Thyroid gland (tissue), 4 donors: ENCODE results near the gene FBLN7.

ENCODE experiments used
- CTCF ChIP-seq, 6 experiments: fragments of 200-600 bp in 3 of 6; fragments of 450-650 bp in 3 of 6; sonication (generic) in 3 of 6; IDR thresholded peaks; one replicate each; pipeline ENCODE4 v1.5.1; 2016 to 2019; ENCODE audit warnings: antibody characterized with exemption in 6 of 6, mild to moderate bottlenecking in 2 of 6, inconsistent platforms in 1 of 6, moderate library complexity in 1 of 6
- POLR2A ChIP-seq, 2 donors: fragments of 450-650 bp; IDR thresholded peaks; one replicate each; pipeline ENCODE4 v1.6.1; 2017; ENCODE audit warnings: antibody characterized with exemption in 2 of 2, mild to moderate bottlenecking in 2 of 2, moderate library complexity in 1 of 2

GRCh38 chr2:112198780-112199179, 60.6 kb downstream of the FBLN7 start:
- TF ChIP-seq POLR2A (IDR thresholded peaks at IDR 0.05) (no peak), CTCF (IDR thresholded peaks at IDR 0.05) (no peak)
